Bronchial smooth muscle cell (primary cell): ENCODE measurements around the gene SMCO4. TPM values are rescaled to one million over a fixed set of nuclear protein-coding genes. Genes with fewer than 3 reads are reported as not detected.

Experiments used
- total RNA-seq: library from RNA; depleted of rRNA; stranded (reverse); fragments of >200 nt; gene quantifications from 2 replicates; pipeline ENCODE4 v1.2.1, GENCODE V29; 2014

The SMCO4 gene
- total RNA-seq = 2.7 and 3.9 TPM in 2 replicates

GRCh38 chr11:93543292-93543977 lies at the start of gene SMCO4:
Gene SMCO4 (minus strand): TSS chr11:93543391. CDS start chr11:93479189, 64,202 bp downstream.

Other genes starting within 250 kb of the SMCO4 start
- gene DEUP1, start 212.6 kb downstream of the SMCO4 start, total RNA-seq = not detected in 2 replicates
- 4.2 and 8.2 TPM in 2 replicates for gene CEP295, start 118.3 kb upstream of the SMCO4 start, total RNA-seq
- 67.9 and 135 TPM in 2 replicates for gene TAF1D, start 198.1 kb upstream of the SMCO4 start, total RNA-seq
- gene C11orf54, start 198.3 kb upstream of the SMCO4 start, total RNA-seq = 9.8 and 11.2 TPM in 2 replicates
- gene MED17, start 240.9 kb upstream of the SMCO4 start, total RNA-seq = 15.4 and 19.0 TPM in 2 replicates